MG63 (cell line): ENCODE data around the gene TRPM2. TPM values are rescaled to one million over a fixed set of nuclear protein-coding genes. Genes with fewer than 3 reads are reported as not detected.
"Not testable (repeated sequence)": the region's sequence is repeated elsewhere in the genome, so short reads cannot be mapped to it uniquely, and the experiment has no call there.

Source experiments
- DNase-seq: peaks from one replicate; pipeline ENCODE4 v3.0.0-alpha.2; 2020
- H3K27me3 ChIP-seq: fragments of 250-450 bp; sonication (Bioruptor Pico); 2 replicates; pipeline ENCODE4 v1.5.1; 2020; ENCODE audit warnings: mild to moderate bottlenecking, moderate library complexity
- H3K36me3 ChIP-seq: fragments of 250-450 bp; sonication (Bioruptor Pico); 2 replicates; pipeline ENCODE4 v1.5.1; 2020; ENCODE audit warnings: mild to moderate bottlenecking, moderate library complexity
- H3K4me3 ChIP-seq: fragments of 250-450 bp; sonication (Bioruptor Pico); 2 replicates; pipeline ENCODE4 v1.5.1; 2020; ENCODE audit warnings: mild to moderate bottlenecking, moderate library complexity
- H3K9me3 ChIP-seq: fragments of 250-450 bp; sonication (Bioruptor Pico); 2 replicates; pipeline ENCODE4 v1.5.1; 2020; ENCODE audit warnings: mild to moderate bottlenecking, moderate library complexity
- total RNA-seq: library from RNA; depleted of rRNA; stranded (reverse); fragments of >200 nt; shearing (Covaris generic); gene quantifications from 2 replicates; pipeline ENCODE4 v1.2.3, GENCODE V29; 2014; ENCODE audit warnings: low replicate concordance

Gene TRPM2
- total RNA-seq, 1 experiment from 2014 or later: 0.13 TPM

GRCh38 chr21:44357064-44357837, 3.8 kb downstream of the TRPM2 start:
- H3K9me3 ChIP-seq: no peaks in the 10 kb centered on the region
- H3K27me3 ChIP-seq: no peaks in the 10 kb centered on the region
- no peak for DNase-seq
- H3K36me3 ChIP-seq: no peaks in the 10 kb centered on the region
- H3K4me3 ChIP-seq: no peak overlapping the region

- H3K9me3 ChIP-seq: peaks cover 9% of the 10 kb centered on the region
- H3K4me3 ChIP-seq: no peak overlapping the region
- DNase-seq: no peak
- peaks cover 5% of the 10 kb centered on the region for H3K27me3 ChIP-seq
- H3K36me3 ChIP-seq: no peaks in the 10 kb centered on the region
Observed at GRCh38 chr21:44359396-44359795, 6.0 kb downstream of the TRPM2 start.

DNA sequence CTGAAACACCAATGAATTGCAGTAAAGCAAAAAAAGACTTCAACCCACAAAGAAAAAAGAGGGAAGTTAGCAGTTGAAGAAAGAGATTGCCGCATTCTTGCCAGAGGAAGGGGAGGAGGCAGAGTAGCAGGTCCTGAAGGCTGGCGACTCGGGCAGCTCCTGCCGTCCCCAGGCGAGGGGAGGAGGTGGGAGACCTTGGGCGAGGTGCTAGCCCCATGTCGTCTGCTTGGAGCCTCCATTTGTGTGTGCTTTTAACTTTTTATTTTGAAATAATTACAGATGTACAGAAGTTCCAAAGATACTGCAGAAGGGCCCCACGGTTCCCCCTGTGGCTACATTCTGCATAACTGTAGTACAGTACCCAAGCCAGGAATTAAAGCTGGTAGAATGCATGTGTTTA, 6.7 kb downstream of the TRPM2 start:
- Histone ChIP-seq H3K36me3 (no peaks in the 10 kb centered on the region), H3K4me3 (no peak overlapping the region), H3K27me3 (peaks cover 5% of the 10 kb centered on the region), H3K9me3 (peaks cover 9% of the 10 kb centered on the region)
- no peak for DNase-seq

DNA sequence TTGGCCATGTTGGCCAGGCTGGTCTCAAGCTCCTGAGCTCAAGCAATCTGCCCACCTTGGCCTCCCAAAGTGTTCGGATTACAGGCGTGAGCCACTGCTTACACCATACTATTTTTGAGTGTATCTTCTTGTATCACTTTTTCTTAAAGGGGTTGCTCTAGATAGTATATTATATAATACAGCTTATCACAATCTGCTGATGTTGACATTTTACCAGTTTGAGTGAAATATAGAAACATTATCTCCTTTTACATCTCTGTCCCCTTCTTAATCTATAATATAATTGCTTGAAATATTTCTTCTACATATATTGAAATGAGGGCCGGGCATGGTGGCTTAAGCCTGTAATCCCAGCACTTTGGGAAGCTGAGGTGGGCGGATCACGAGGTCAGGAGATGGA, 8.5 kb downstream of the TRPM2 start:
- DNase-seq, H3K27me3 ChIP-seq, H3K36me3 ChIP-seq: not testable (repeated sequence)

DNA sequence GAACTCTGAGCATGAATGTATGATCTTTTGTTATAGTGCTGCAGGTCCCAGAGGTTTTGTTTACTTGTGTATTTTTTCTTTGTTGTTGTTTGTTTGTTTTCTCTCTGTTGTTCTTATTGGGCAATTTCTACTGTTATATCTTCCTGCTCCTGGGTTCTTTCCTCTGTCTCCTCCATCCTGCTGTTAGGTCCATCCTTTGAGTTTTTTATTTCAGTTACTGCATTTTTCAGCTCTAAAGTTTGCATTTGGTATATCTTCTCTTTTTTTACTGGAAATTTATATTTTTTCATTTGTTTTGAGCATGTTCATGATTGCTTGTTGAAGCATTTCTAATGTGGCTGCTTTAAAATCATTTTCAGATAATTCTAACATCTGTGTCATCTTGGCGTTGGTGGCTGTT, 9.9 kb downstream of the TRPM2 start:
- DNase-seq: no peak
- Histone ChIP-seq H3K4me3 (no peak overlapping the region), H3K36me3 (no peaks in the 10 kb centered on the region), H3K9me3 (peaks cover 9% of the 10 kb centered on the region), H3K27me3 (peaks cover 5% of the 10 kb centered on the region)

More for the DNA sequence above, 8.5 kb downstream of the TRPM2 start:
- not testable (repeated sequence) for H3K4me3 ChIP-seq, H3K9me3 ChIP-seq

GRCh38 chr21:44364151-44365053, 11.0 kb downstream of the TRPM2 start:
- H3K27me3 ChIP-seq: peaks cover 5% of the 10 kb centered on the region
- H3K36me3 ChIP-seq: no peaks in the 10 kb centered on the region
- H3K9me3 ChIP-seq: peaks cover 9% of the 10 kb centered on the region
- DNase-seq: no peak
- H3K4me3 ChIP-seq: no peak overlapping the region

GRCh38 chr21:44365251-44365966, 12.0 kb downstream of the TRPM2 start:
- Histone ChIP-seq H3K4me3 (no peak overlapping the region), H3K9me3 (peaks cover 9% of the 10 kb centered on the region), H3K27me3 (peaks cover 5% of the 10 kb centered on the region), H3K36me3 (no peaks in the 10 kb centered on the region)
- no peak for DNase-seq

GRCh38 chr21:44365967-44366585, 12.7 kb downstream of the TRPM2 start:
- H3K4me3 ChIP-seq: no peak overlapping the region
- peaks cover 5% of the 10 kb centered on the region for H3K27me3 ChIP-seq
- no peak for DNase-seq
- H3K36me3 ChIP-seq: no peaks in the 10 kb centered on the region
- H3K9me3 ChIP-seq: peaks cover 9% of the 10 kb centered on the region

DNA sequence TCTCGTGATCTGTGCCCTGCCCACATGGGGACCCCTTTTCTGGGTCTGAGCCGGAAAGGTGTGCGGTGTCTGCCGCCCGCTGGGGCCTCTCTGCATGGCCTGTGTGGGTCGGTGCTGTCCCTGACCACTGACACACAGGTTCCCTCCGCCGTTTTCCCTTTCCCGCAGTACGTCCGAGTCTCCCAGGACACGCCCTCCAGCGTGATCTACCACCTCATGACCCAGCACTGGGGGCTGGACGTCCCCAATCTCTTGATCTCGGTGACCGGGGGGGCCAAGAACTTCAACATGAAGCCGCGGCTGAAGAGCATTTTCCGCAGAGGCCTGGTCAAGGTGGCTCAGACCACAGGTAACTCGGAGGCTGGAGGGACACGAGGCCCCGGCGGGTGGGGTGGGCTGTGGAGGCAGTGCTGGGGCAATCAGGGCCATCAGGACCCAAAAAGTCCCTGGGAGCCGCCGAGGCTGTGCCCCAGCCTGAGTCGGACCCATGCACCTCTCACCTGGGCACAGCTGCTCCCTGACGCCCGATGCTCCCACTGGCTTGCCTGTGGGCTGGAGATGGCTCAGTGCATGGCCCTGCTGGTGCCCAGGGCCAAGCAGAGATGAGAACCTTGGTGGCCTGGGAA, 13.3 kb downstream of the TRPM2 start:
- Histone ChIP-seq H3K36me3 (no peaks in the 10 kb centered on the region), H3K27me3 (peaks cover 6% of the 10 kb centered on the region), H3K9me3 (peaks cover 9% of the 10 kb centered on the region), H3K4me3 (no peak overlapping the region)
- DNase-seq: no peak

DNA sequence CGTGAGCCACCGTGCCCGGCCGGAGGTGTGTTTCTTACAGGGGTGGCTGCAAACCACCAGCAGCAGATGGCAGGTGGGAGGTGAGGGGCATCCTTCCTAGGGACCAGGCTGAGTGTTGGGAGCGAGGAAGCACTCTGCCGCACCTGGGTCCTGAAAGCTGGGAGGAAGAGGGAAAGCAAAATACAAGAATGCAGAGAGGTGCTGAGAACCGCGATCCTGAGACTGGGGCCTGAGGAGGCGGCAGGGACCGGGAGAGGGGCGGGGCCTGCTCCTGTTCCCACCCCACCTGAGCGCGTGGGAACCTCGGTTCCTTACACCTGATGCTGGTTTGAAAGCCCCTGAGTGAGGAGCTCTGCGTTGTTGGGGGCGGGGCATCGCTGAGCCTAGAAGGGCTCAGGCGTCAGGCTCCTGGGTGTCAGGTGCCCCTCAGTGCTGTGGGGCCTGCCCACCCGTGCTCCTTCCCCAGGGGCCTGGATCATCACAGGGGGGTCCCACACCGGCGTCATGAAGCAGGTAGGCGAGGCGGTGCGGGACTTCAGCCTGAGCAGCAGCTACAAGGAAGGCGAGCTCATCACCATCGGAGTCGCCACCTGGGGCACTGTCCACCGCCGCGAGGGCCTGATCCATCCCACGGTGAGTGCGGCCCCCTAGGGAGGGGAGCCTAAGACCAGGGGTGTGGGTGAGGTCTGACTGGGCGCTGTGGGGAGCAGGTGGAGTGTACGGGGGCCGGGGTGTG, 15.5 kb downstream of the TRPM2 start:
- no peak overlapping the region for H3K4me3 ChIP-seq
- no peaks in the 10 kb centered on the region for H3K9me3 ChIP-seq
- peaks cover 6% of the 10 kb centered on the region for H3K27me3 ChIP-seq
- no peak for DNase-seq
- H3K36me3 ChIP-seq: no peaks in the 10 kb centered on the region

- peak; percentile 31 for DNase-seq
- Histone ChIP-seq H3K9me3 (no peaks in the 10 kb centered on the region), H3K27me3 (peaks cover 12% of the 10 kb centered on the region), H3K4me3 (no peak overlapping the region), H3K36me3 (no peaks in the 10 kb centered on the region)
Observed at GRCh38 chr21:44370027-44370735, 16.8 kb downstream of the TRPM2 start.

DNA sequence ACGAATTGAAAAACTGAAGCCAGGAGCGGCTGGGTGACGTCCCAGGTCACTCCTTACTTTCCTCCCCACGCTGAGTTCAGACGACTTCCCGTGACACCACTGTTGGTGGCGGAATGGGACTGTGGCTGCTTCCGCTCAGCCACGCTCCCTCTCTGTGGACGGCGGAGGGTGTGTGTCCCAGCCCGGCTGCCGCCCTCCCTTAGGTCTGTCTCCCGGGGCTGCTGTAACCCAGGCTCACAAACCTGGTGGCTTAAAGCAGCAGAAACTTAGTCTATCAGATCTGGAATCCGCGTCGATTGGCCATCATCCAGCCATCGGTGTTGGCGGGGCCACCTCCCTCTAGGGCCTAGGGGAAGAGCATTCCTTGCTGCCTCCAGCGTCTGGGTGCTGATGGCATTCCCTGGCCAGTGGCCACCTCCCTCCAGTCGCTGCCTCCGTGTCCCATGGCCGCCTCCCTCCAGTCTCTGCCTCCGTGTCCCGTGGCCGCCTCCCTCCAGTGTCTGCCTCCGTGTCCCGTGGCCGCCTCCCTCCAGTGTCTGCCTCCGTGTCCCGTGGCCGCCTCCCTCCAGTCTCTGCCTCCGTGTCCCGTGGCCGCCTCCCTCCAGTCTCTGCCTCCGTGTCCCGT, 17.5 kb downstream of the TRPM2 start:
- no peak overlapping the region for H3K4me3 ChIP-seq
- H3K9me3 ChIP-seq: no peaks in the 10 kb centered on the region
- DNase-seq: no peak

DNA sequence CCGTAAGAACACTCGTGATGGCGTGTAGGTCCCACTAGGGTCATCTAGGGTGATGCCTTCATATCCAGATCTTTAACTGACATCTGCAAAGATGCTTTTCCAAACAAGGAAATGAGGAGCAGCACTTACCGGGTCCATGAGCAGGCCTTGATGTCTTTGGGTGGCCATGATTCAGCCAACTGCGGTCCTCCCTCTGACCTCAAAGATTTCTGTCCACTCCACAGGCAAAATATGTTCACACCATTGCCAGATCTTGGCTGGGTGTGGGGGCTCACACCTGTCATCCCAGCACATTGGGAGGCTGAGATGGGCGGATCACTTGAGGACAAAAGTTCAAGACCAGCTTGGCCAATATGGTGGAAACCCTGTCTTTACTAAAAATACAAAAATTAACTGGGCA, 18.2 kb downstream of the TRPM2 start:
- no peak overlapping the region for H3K4me3 ChIP-seq
- no peaks in the 10 kb centered on the region for H3K9me3 ChIP-seq
- peaks cover 14% of the 10 kb centered on the region for H3K27me3 ChIP-seq
- no peak for DNase-seq
- no peaks in the 10 kb centered on the region for H3K36me3 ChIP-seq

More for the DNA sequence above, 17.5 kb downstream of the TRPM2 start:
- peaks cover 12% of the 10 kb centered on the region for H3K27me3 ChIP-seq
- H3K36me3 ChIP-seq: no peaks in the 10 kb centered on the region

GRCh38 chr21:44372616-44373015, 19.2 kb downstream of the TRPM2 start:
- DNase-seq: no peak
- no peaks in the 10 kb centered on the region for H3K36me3 ChIP-seq
- H3K4me3 ChIP-seq: no peak overlapping the region
- no peaks in the 10 kb centered on the region for H3K9me3 ChIP-seq
- H3K27me3 ChIP-seq: peaks cover 17% of the 10 kb centered on the region
